Suprapubic skin (tissue), 4 donors: Measurements from ENCODE around the gene KICS2.

Experiments used
- EP300 ChIP-seq: sonication (generic); formaldehyde crosslinking; IDR thresholded peaks from one replicate; pipeline ENCODE4 v1.6.1; 2017; ENCODE audit warnings: antibody characterized with exemption
- POLR2A ChIP-seq, 2 donors: fragments of 450-650 bp; IDR thresholded peaks; one replicate each; pipeline ENCODE4 v1.6.1; 2017; ENCODE audit warnings: antibody characterized with exemption in 2 of 2, mild to moderate bottlenecking in 2 of 2, moderate library complexity in 2 of 2
- POLR2AphosphoS5 ChIP-seq, 3 donors: sonication (generic); formaldehyde crosslinking; IDR thresholded peaks; one replicate each; pipeline ENCODE4 v1.6.1; 2017; ENCODE audit warnings: antibody characterized with exemption in 3 of 3
- TF ChIP-seq, protein P1 (sequence below), 2 donors: fragments of 200-600 bp in 1 of 2; fragments of 450-650 bp in 1 of 2; sonication (generic) in 1 of 2; IDR thresholded peaks; one replicate each; pipeline ENCODE4 v1.5.1; 2016 to 2019; ENCODE audit warnings: antibody characterized with exemption in 2 of 2, mild to moderate bottlenecking in 1 of 2, moderate library complexity in 1 of 2

- TF ChIP-seq, protein P1, sequence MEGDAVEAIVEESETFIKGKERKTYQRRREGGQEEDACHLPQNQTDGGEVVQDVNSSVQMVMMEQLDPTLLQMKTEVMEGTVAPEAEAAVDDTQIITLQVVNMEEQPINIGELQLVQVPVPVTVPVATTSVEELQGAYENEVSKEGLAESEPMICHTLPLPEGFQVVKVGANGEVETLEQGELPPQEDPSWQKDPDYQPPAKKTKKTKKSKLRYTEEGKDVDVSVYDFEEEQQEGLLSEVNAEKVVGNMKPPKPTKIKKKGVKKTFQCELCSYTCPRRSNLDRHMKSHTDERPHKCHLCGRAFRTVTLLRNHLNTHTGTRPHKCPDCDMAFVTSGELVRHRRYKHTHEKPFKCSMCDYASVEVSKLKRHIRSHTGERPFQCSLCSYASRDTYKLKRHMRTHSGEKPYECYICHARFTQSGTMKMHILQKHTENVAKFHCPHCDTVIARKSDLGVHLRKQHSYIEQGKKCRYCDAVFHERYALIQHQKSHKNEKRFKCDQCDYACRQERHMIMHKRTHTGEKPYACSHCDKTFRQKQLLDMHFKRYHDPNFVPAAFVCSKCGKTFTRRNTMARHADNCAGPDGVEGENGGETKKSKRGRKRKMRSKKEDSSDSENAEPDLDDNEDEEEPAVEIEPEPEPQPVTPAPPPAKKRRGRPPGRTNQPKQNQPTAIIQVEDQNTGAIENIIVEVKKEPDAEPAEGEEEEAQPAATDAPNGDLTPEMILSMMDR (IDR thresholded peaks at IDR 0.05) = no peak
- TF ChIP-seq POLR2A (IDR thresholded peaks at IDR 0.05) (no peak), POLR2AphosphoS5 (IDR thresholded peaks at IDR 0.05) (no peak), EP300 (no peak)
These were observed 19.1 kb downstream of the KICS2 start for GRCh38 chr12:64203036-64203435.
